Liver (tissue), 9 donors: ENCODE results near the gene SCG3. TPM values are rescaled to one million over a fixed set of nuclear protein-coding genes. Genes with fewer than 3 reads are reported as not detected.

ENCODE experiments used
- DNase-seq: peaks from one replicate; pipeline ENCODE4 v3.0.0-alpha.2; 2017; ENCODE audit warnings: low spot score
- H3K27ac ChIP-seq, 2 donors: one replicate each; pipeline ENCODE4 v1.7.0; 2013; ENCODE audit warnings: inconsistent platforms in 2 of 2, low read length in 2 of 2, control low read depth in 1 of 2, low read depth in 1 of 2, mild to moderate bottlenecking in 1 of 2
- H3K27me3 ChIP-seq, 4 donors: one replicate each; pipeline versions ENCODE4 v1.6.1 to v1.7.0; 2013; ENCODE audit warnings: low read length in 3 of 4, inconsistent platforms in 1 of 4, mild to moderate bottlenecking in 1 of 4, moderate library complexity in 1 of 4; ENCODE audit not compliant: control insufficient read depth in 4 of 4, insufficient read depth in 4 of 4
- H3K36me3 ChIP-seq, 4 donors: one replicate each; pipeline versions ENCODE4 v1.6.1 to v1.7.0; 2013; ENCODE audit warnings: low read length in 3 of 4, mild to moderate bottlenecking in 3 of 4, low read depth in 1 of 4, moderate library complexity in 1 of 4; ENCODE audit not compliant: control insufficient read depth in 4 of 4, insufficient read depth in 3 of 4
- H3K4me1 ChIP-seq, 4 donors: one replicate each; pipeline versions ENCODE4 v1.6.1 to v1.7.0; 2013; ENCODE audit warnings: low read length in 3 of 4, mild to moderate bottlenecking in 3 of 4, moderate library complexity in 1 of 4; ENCODE audit not compliant: control insufficient read depth in 4 of 4, insufficient read depth in 4 of 4
- H3K4me3 ChIP-seq, 3 donors: one replicate each; pipeline versions ENCODE4 v1.6.1 to v1.7.0; 2013; ENCODE audit warnings: low read length in 3 of 3, control low read depth in 1 of 3, low read depth in 1 of 3, mild to moderate bottlenecking in 1 of 3
- H3K9ac ChIP-seq, 2 donors: one replicate each; pipeline ENCODE4 v1.7.0; 2013; ENCODE audit warnings: low read length in 2 of 2, mild to moderate bottlenecking in 2 of 2, moderate library complexity in 2 of 2, control low read depth in 1 of 2, low read depth in 1 of 2
- H3K9me3 ChIP-seq, 4 donors: one replicate each; pipeline versions ENCODE4 v1.6.1 to v1.7.0; 2013; ENCODE audit warnings: low read length in 3 of 4; ENCODE audit not compliant: control insufficient read depth in 4 of 4
- ATF3 ChIP-seq: IDR thresholded peaks from 2 replicates; pipeline ENCODE4 v1.6.1; 2016; ENCODE audit warnings: antibody characterized with exemption
- EGR1 ChIP-seq, 2 donors: IDR thresholded peaks; 2 replicates each; pipeline ENCODE4 v1.6.1; 2016 to 2018; ENCODE audit warnings: antibody characterized with exemption in 2 of 2, low read depth in 2 of 2
- FOXA1 ChIP-seq: IDR thresholded peaks from 2 replicates; pipeline ENCODE4 v1.6.1; 2016; ENCODE audit warnings: antibody characterized with exemption
- FOXA2 ChIP-seq: IDR thresholded peaks from 2 replicates; pipeline ENCODE4 v1.6.1; 2016; ENCODE audit warnings: antibody characterized with exemption
- GABPA ChIP-seq, 2 donors: IDR thresholded peaks in 1 of 2; conservative IDR thresholded peaks in 1 of 2; 2 replicates each; pipeline ENCODE4 v1.6.1; 2016; ENCODE audit warnings: antibody characterized with exemption in 2 of 2, mild to moderate bottlenecking in 1 of 2, moderate library complexity in 1 of 2
- HNF4A ChIP-seq, 2 donors: conservative IDR thresholded peaks; 2 replicates each; pipeline ENCODE4 v1.6.1; 2016; ENCODE audit warnings: antibody characterized with exemption in 2 of 2, mild to moderate bottlenecking in 2 of 2
- HNF4G ChIP-seq: IDR thresholded peaks from 2 replicates; pipeline ENCODE4 v1.6.1; 2016; ENCODE audit warnings: antibody characterized with exemption
- JUND ChIP-seq, 2 donors: IDR thresholded peaks; 2 replicates each; pipeline ENCODE4 v1.6.1; 2016; ENCODE audit warnings: antibody characterized with exemption in 2 of 2
- NR2F2 ChIP-seq: IDR thresholded peaks from 2 replicates; pipeline ENCODE4 v1.6.1; 2016; ENCODE audit warnings: antibody characterized with exemption
- RAD21 ChIP-seq, 2 donors: IDR thresholded peaks; 2 replicates each; pipeline ENCODE4 v1.6.1; 2016; ENCODE audit warnings: antibody characterized with exemption in 2 of 2, mild to moderate bottlenecking in 2 of 2
- REST ChIP-seq: IDR thresholded peaks from 2 replicates; pipeline ENCODE4 v1.6.1; 2016; ENCODE audit warnings: antibody characterized with exemption, mild to moderate bottlenecking
- RXRA ChIP-seq, 2 donors: IDR thresholded peaks; 2 replicates each; pipeline ENCODE4 v1.6.1; 2017 to 2018; ENCODE audit warnings: antibody characterized with exemption in 2 of 2, mild to moderate bottlenecking in 1 of 2
- SP1 ChIP-seq: IDR thresholded peaks from 2 replicates; pipeline ENCODE4 v1.6.1; 2018; ENCODE audit warnings: antibody characterized with exemption, mild to moderate bottlenecking
- TAF1 ChIP-seq: conservative IDR thresholded peaks from 2 replicates; pipeline ENCODE4 v1.6.1; 2016; ENCODE audit warnings: antibody characterized with exemption, mild to moderate bottlenecking
- YY1 ChIP-seq: IDR thresholded peaks from 2 replicates; pipeline ENCODE4 v1.6.1; 2016; ENCODE audit warnings: antibody characterized with exemption, mild to moderate bottlenecking
- WGBS: extraction: QIAGEN DNeasy Blood & Tissue Kit; methylation state at CpG from one replicate; pipeline ENCODE4 v1.1.7; 2013; 5-methylcytosine and 5-hydroxymethylcytosine counted together
- polyA plus RNA-seq, 2 donors: library from polyadenylated mRNA; stranded (reverse) in 1 of 2; unstranded in 1 of 2; fragments of 200-250 nt in 1 of 2; fragments of >200 nt in 1 of 2; fragmentation: Nextera tagmentation in 1 of 2; extraction: Ambion mirVana in 1 of 2; gene quantifications; one replicate each; pipeline versions ENCODE4 v1.2.1 to v1.2.3, GENCODE V29; 2013 to 2015
- total RNA-seq, 2 donors: library from RNA; depleted of rRNA; stranded (reverse); fragments of >200 nt; gene quantifications; one replicate each; pipeline ENCODE4 v1.2.3, GENCODE V29; 2014
- TF ChIP-seq, protein P1 (sequence below): IDR thresholded peaks from 2 replicates; pipeline ENCODE4 v1.6.1; 2016; ENCODE audit warnings: antibody characterized with exemption
- TF ChIP-seq, protein P2 (sequence below): fragments of 150-350 bp; IDR thresholded peaks from 2 replicates; pipeline ENCODE4 v1.5.1; 2017; ENCODE audit warnings: improper control_type of control experiment, low read depth, low read length; ENCODE audit not compliant: missing input control
- TF ChIP-seq, protein P3 (sequence below): IDR thresholded peaks from 2 replicates; pipeline ENCODE4 v1.6.1; 2016; ENCODE audit warnings: antibody characterized with exemption
- donor health status: healthy.
- donor health status: healthy.
- donor health status: healthy.
- donor health status: healthy.
- donor health status: healthy.

Gene SCG3
- total and polyA plus RNA-seq, 4 donors: under 0.01 to 0.05 (median 0.01) TPM; not detected in 1

GRCh38 chr15:51727141-51727897, 46.0 kb downstream of the SCG3 start:
- Histone ChIP-seq H3K36me3 (peaks cover 0 to 5% (median 0%) of the 10 kb centered on the region in 4 donors), H3K27me3 (no peaks in the 10 kb centered on the region), H3K4me1 (peaks cover 3 to 18% (median 16%) of the 10 kb centered on the region in 4 donors), H3K27ac (peak overlapping the region in 1 of 2 donors; percentile 3), H3K9ac (no peak overlapping the region), H3K4me3 (no peak overlapping the region), H3K9me3 (no peaks in the 10 kb centered on the region)
- WGBS: 87% methylated on average over 4 of the region's 4 CpGs
- no peak for DNase-seq
- TF ChIP-seq NR2F2: no peak
- TF ChIP-seq HNF4A (conservative IDR thresholded peaks at IDR 0.05): no peak
- no peak for TF ChIP-seq FOXA1
- no peak for TF ChIP-seq SP1
- no peak for TF ChIP-seq RXRA (IDR thresholded peaks at IDR 0.05)
- TF ChIP-seq RAD21 (IDR thresholded peaks at IDR 0.05): no peak
- TF ChIP-seq, protein P1, sequence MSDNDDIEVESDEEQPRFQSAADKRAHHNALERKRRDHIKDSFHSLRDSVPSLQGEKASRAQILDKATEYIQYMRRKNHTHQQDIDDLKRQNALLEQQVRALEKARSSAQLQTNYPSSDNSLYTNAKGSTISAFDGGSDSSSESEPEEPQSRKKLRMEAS: no peak
- TF ChIP-seq JUND (IDR thresholded peaks at IDR 0.05): no peak
- TF ChIP-seq, protein P2, sequence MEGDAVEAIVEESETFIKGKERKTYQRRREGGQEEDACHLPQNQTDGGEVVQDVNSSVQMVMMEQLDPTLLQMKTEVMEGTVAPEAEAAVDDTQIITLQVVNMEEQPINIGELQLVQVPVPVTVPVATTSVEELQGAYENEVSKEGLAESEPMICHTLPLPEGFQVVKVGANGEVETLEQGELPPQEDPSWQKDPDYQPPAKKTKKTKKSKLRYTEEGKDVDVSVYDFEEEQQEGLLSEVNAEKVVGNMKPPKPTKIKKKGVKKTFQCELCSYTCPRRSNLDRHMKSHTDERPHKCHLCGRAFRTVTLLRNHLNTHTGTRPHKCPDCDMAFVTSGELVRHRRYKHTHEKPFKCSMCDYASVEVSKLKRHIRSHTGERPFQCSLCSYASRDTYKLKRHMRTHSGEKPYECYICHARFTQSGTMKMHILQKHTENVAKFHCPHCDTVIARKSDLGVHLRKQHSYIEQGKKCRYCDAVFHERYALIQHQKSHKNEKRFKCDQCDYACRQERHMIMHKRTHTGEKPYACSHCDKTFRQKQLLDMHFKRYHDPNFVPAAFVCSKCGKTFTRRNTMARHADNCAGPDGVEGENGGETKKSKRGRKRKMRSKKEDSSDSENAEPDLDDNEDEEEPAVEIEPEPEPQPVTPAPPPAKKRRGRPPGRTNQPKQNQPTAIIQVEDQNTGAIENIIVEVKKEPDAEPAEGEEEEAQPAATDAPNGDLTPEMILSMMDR: no peak
- no peak for TF ChIP-seq REST
- no peak for TF ChIP-seq EGR1 (IDR thresholded peaks at IDR 0.05; ENCODE audit: low read depth in 2 of 2)
- no peak for TF ChIP-seq HNF4G
- TF ChIP-seq YY1: no peak
- no peak for TF ChIP-seq ATF3
- TF ChIP-seq TAF1: no peak
- no peak for TF ChIP-seq GABPA (IDR thresholded peaks at IDR 0.05 in 1 of 2, conservative IDR thresholded peaks at IDR 0.05 in 1 of 2)
- no peak for TF ChIP-seq FOXA2
- TF ChIP-seq, protein P3, sequence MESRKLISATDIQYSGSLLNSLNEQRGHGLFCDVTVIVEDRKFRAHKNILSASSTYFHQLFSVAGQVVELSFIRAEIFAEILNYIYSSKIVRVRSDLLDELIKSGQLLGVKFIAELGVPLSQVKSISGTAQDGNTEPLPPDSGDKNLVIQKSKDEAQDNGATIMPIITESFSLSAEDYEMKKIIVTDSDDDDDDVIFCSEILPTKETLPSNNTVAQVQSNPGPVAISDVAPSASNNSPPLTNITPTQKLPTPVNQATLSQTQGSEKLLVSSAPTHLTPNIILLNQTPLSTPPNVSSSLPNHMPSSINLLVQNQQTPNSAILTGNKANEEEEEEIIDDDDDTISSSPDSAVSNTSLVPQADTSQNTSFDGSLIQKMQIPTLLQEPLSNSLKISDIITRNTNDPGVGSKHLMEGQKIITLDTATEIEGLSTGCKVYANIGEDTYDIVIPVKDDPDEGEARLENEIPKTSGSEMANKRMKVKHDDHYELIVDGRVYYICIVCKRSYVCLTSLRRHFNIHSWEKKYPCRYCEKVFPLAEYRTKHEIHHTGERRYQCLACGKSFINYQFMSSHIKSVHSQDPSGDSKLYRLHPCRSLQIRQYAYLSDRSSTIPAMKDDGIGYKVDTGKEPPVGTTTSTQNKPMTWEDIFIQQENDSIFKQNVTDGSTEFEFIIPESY: no peak
